22Rv1 (cell line): ENCODE results near the gene SPOCK3.

Source experiments
- CTCF ChIP-seq: fragments of 450-650 bp; IDR thresholded peaks from 2 replicates; pipeline ENCODE4 v1.5.1; 2017; ENCODE audit warnings: mild to moderate bottlenecking
- ZFX ChIP-seq: fragments of 450-650 bp; IDR thresholded peaks from 2 replicates; pipeline ENCODE4 v1.6.1; 2017; ENCODE audit warnings: antibody characterized with exemption, borderline replicate concordance

DNA sequence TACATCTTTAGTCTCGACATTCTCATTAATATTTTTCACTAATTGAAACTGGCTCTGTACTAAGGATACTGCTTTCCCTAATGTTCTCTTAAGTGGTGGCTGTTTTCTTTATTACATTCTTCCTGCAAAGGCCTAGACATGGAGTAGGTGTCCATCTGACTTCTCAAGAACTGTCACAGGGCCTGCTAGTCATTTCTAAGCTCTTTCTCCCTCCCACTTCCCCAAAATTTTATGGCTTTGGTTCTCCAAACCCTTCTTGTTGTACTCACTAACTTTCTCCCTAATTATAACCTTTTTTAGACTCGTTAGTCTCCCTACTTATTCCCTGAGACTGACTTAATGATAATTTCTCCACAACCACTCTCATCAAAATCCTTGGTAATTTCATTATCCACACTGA lies 133.3 kb downstream of the SPOCK3 start:
- TF ChIP-seq CTCF (no peak), ZFX (no peak)
